Cerebellar cortex (tissue), 1 donor: ENCODE measurements around the gene HEATR9.

ENCODE experiments used
- DNase-seq: peaks from one replicate; pipeline ENCODE4 v3.0.0-alpha.2; 2015; ENCODE audit warnings: low spot score

The HEATR9 gene

GRCh38 chr17:35865412-35866340 lies 3.0 kb downstream of the HEATR9 start:
- DNase-seq = no peak

GRCh38 chr17:35864853-35865252 lies 3.8 kb downstream of the HEATR9 start:
- no peak for DNase-seq

GRCh38 chr17:35856603-35857002 lies 12.1 kb downstream of the HEATR9 start:
- DNase-seq = no peak

GRCh38 chr17:35855965-35856364 lies 12.7 kb downstream of the HEATR9 start:
- no peak for DNase-seq

- peak; percentile 81 for DNase-seq
Measured at GRCh38 chr17:35849469-35850348, 19.0 kb downstream of the HEATR9 start.

GRCh38 chr17:35847633-35848373 lies 20.9 kb downstream of the HEATR9 start:
- no peak for DNase-seq

GRCh38 chr17:35847006-35847405 lies 21.7 kb downstream of the HEATR9 start:
- no peak for DNase-seq

GRCh38 chr17:35846055-35846809 lies 22.5 kb downstream of the HEATR9 start:
- DNase-seq = no peak

- DNase-seq = no peak
Measured at GRCh38 chr17:35844547-35844946, 24.1 kb downstream of the HEATR9 start.

GRCh38 chr17:35843698-35844097 lies 25.0 kb downstream of the HEATR9 start:
- no peak for DNase-seq

GRCh38 chr17:35842239-35842638 lies 26.5 kb downstream of the HEATR9 start:
- DNase-seq = no peak

GRCh38 chr17:35841505-35841904 lies 27.2 kb downstream of the HEATR9 start:
- no peak for DNase-seq

GRCh38 chr17:35841101-35841500 lies 27.6 kb downstream of the HEATR9 start:
- no peak for DNase-seq

- DNase-seq = no peak
Measured at GRCh38 chr17:35825206-35825605, 43.5 kb downstream of the HEATR9 start.

- no peak for DNase-seq
Measured at GRCh38 chr17:35821308-35821707, 47.4 kb downstream of the HEATR9 start.

- DNase-seq = no peak
Measured at GRCh38 chr17:35819455-35819854, 49.2 kb downstream of the HEATR9 start.

- no peak for DNase-seq
Measured at GRCh38 chr17:35817196-35817595, 51.5 kb downstream of the HEATR9 start.

- DNase-seq = no peak
Measured at GRCh38 chr17:35816723-35817122, 52.0 kb downstream of the HEATR9 start.

GRCh38 chr17:35812456-35812855 lies 56.2 kb downstream of the HEATR9 start:
- no peak for DNase-seq

- DNase-seq = no peak
Measured at GRCh38 chr17:35811759-35812158, 56.9 kb downstream of the HEATR9 start.

- no peak for DNase-seq
Measured at GRCh38 chr17:35809855-35810461, 58.7 kb downstream of the HEATR9 start.
